Body of pancreas (tissue), 4 donors: ENCODE results near the gene UCKL1.

Source experiments
- CTCF ChIP-seq, 7 experiments: fragments of 450-650 bp in 4 of 7; fragments of 200-600 bp in 3 of 7; sonication (generic) in 3 of 7; IDR thresholded peaks; one replicate each; pipeline ENCODE4 v1.5.1; 2016 to 2019; ENCODE audit warnings: antibody characterized with exemption in 7 of 7
- POLR2A ChIP-seq, 3 donors: fragments of 450-650 bp; IDR thresholded peaks; one replicate each; pipeline ENCODE4 v1.6.1; 2016; ENCODE audit warnings: antibody characterized with exemption in 3 of 3, mild to moderate bottlenecking in 2 of 3

GRCh38 chr20:63967330-63968135, 11.3 kb upstream of the UCKL1 start:
- TF ChIP-seq CTCF (IDR thresholded peaks at IDR 0.05), result no peak
- no peak for TF ChIP-seq POLR2A (IDR thresholded peaks at IDR 0.05)
